NK-92 treated with Interleukin-12 subunit alpha and Interleukin-12 subunit beta, amount 100 ng/mL, for 24 hours (cell line): ENCODE results near the gene CCDC40.
"Not testable (repeated sequence)": the region's sequence is repeated elsewhere in the genome, so short reads cannot be mapped to it uniquely, and the experiment has no call there.

Experiments
- DNase-seq: peaks from one replicate; lab custom pipeline; 2025; lab: John Stamatoyannopoulos, UW

CCDC40 gene

DNA sequence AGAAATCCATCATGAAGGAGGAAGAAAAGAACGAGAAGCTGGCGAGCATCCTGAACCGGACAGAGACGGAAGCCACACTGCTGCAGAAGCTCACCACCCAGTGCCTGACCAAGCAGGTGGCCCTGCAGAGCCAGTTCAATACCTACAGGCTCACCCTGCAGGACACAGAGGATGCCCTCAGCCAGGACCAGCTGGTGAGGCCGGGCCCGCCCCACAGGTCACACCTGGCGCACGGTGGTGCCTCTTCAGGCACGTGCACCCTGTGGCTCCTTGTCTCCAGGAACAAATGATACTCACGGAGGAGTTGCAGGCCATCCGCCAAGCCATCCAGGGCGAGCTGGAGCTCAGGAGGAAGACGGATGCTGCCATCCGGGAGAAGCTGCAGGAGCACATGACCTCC is 45.2 kb downstream of the CCDC40 start:
- no peak for DNase-seq

DNA sequence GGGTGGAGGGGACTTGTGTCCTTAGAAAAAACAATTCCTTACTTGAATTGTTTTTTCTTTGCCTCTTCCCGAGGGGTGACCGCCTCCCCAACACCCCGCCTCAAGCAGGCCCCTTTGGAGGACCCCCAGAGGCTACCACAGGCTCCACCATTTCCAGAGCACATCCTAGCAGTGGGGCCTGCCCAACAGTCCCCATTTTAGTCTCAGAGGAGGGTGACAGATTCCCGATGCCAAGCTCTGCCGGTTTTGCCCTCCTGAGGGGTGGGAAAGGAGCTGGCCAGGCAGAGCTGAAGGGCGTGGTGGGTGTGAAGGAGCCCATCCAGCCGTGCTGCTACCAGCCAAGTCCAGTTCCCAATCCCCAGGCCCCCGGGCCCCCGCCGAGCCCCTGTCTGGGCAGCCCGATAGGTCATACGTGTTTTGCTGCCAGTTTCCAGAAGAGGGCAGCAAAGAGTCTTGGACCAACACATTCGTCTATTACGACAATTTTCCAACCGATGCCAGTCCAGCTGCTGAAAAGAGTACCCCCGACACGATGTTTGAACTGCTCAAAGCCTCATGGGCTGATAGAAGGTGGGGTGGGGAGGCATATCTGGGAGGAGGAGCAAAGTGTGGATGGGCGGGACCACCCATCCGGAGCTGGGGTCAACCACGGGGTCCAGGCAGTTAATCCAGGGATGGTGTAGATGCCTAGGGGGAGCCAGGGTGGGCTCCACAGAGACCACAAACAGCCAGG is 46.1 kb downstream of the CCDC40 start:
- DNase-seq, result no peak

DNA sequence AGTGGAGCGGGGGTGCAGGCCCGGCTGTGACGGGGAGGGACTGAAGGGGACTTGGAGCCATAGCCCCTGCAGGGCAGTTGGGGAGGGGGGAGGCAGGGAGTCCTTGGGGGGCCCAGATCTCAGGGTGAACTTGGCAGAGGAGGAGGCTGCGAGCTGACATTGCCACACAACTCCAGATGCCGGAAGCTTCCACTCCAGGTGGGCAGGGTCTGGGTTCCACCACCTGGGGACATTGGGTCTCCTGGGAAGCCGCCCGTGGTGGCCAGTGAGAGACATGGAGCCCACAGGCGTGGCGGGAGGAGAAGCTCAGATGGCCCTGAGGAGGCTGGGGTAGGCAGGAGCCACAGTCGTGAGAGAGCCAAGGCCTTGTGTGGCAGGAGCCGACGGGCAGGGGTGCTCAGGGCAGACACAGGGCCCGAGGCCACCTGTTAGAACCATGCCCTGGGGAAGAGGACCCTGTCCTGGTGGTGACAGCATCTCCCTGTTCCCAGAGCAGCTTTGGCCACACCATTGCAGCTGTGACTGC is 46.8 kb downstream of the CCDC40 start:
- no peak for DNase-seq

DNA sequence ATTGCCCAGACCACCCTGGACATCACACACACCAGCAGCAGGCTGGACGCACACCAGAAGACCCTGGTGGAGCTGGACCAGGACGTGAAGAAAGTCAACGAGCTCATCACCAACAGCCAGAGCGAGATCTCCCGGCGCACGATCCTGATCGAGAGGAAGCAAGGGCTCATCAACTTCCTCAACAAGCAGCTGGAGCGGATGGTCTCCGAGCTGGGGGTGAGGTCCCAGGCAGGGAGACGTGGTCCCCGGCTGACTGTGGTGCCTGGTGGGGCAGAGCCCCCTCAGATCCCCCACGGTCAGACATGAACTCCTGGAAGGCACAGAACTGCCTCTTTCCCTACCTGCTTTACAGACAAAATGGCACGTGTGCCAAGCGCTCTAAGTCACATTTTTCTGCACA is 48.3 kb downstream of the CCDC40 start:
- no peak for DNase-seq

DNA sequence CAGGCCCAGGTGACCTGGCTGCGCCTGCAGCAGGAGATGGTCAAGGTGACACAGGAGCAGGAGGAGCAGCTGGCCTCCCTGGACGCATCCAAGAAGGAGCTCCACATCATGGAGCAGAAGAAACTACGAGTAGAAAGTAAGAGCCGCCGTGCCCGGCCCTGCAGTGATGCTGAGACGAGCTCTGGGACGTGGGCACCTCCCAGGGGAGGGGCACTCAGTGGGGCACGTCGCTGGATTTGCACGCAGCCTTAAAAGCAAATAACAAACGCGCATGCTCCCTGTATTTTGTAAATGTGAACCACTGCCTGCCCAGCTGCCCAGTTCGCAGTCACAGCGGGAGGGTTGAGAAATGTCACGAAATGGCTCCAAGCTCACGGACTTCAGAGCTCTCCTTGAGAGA is 49.6 kb downstream of the CCDC40 start:
- DNase-seq, result no peak

DNA sequence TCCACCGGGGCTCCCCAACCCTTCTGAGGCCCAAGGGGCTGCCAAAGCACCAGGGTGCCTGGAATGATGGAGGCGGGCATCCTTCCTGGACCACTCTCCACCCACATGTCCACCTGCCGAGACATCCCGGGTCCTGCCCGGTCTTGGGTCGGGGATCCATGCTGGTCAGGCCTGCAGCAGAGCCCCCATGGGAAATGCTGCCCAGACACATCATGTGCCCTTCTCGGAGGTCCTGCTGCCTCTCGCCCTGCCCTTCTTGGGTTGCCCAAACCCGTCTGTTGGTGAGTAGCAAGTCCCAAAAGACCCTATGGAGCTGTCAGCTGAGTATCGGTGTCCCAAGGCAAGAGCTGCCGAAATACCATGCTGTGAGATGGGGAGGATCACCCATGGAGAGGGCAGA is 50.2 kb downstream of the CCDC40 start:
- no peak for DNase-seq

DNA sequence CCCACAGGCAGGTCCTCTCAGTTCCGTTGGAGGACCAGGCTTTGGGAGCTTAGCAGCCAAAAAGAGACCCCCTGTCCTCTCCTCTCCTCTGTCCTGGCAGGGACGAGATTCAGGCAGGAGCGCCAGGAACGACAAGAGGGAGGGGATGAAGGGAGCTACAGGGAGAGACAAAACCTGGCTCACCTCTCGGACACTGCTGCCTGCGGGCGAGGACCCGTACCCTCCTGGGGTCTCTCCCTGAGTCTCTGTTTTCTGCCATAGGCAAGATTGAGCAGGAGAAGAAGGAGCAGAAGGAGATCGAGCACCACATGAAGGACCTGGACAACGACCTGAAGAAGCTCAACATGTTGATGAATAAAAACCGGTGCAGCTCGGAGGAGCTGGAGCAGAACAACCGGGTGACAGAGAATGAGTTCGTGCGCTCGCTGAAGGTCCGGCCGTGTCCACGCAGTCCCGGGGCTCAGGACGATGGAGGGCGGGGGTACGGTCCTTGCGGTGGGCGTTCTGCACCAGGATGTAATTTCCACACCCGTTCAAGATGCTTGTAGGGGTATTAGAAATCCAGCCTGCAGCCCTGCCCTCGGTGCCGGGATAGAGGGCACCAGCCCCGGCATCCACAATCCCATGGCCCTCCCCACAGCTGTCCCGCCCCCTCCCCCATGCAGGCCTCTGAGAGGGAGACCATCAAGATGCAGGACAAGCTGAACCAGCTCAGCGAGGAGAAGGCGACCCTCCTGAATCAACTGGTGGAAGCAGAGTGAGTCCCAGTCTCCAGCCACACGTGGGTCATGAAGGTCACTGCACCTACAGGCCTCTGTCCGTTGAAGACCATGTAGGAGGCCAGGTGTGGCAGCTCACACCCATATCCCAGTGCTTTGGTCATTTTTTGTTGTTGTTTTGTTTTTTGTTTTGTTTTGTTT is 51.2 kb downstream of the CCDC40 start:
- DNase-seq, result no peak

DNA sequence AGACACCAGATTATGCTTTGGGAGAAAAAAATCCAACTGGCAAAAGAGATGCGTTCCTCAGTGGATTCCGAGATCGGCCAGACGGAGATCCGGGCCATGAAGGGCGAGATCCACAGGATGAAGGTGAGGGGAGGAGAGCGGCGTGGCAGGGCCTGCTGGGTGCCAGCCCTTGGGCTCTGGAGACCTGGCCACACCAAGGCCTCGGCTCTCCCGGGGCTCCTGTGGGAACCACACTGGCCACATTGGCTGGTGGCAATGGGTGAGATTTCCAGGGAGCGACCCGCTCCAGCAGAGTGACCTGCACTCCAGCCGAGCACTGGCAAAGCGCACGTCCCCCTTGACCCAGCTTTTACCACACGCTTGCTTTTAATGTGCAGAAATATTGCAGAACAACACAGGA is 53.3 kb downstream of the CCDC40 start:
- DNase-seq, result no peak

DNA sequence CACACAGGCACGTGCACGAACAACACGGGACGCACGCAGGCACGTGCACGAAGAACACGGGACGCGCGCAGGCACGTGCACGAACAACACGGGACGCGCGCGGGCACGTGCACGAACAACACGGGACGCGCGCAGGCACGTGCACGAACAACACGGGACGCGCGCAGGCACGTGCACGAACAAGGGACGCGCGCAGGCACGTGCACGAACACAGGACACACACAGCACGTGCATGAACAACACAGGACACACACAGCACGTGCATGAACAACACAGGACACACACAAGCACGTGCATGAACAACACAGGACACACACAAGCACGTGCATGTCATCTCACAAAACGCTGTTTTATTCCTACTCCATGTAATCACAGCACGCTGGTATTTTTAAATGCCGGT is 53.7 kb downstream of the CCDC40 start:
- DNase-seq, result not testable (repeated sequence)

DNA sequence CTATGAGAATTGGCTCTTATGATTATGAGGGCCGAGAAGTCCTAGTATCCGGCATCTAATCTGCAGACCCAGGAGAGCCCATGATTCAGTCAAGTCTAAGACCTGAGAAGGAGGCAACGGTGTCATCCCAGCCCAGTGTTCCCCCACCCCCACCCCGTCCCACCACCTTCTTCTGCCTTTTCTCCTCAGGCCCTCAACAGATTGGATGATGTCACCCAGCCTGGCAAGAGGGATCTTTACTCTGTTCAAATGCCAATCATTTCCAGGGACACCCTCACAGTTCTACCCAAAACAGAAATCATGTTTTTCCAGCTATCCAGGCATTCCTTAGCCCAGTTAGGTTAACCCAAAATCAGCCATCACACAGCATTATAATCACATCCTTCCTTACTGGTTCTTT is 54.9 kb downstream of the CCDC40 start:
- no peak for DNase-seq

DNA sequence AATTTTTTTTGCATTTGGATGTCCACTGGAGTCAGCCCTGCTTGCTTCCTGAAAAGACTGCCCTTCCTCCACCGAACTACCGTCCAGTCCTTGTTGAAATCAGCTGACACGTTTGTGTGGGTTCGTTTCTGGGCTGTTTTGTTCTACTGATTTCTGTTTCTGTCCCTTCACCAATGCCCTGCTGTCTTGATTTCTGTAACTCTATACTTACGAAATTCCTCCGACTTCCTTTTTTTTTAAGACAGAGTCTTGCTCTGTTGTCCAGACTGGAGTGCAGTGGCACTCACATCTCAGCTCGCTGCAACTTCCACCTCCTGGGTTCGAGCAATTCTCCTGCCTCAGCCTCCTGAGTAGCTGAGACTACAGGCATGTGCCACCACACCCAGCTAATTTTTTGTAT is 56.5 kb downstream of the CCDC40 start:
- DNase-seq, result no peak

DNA sequence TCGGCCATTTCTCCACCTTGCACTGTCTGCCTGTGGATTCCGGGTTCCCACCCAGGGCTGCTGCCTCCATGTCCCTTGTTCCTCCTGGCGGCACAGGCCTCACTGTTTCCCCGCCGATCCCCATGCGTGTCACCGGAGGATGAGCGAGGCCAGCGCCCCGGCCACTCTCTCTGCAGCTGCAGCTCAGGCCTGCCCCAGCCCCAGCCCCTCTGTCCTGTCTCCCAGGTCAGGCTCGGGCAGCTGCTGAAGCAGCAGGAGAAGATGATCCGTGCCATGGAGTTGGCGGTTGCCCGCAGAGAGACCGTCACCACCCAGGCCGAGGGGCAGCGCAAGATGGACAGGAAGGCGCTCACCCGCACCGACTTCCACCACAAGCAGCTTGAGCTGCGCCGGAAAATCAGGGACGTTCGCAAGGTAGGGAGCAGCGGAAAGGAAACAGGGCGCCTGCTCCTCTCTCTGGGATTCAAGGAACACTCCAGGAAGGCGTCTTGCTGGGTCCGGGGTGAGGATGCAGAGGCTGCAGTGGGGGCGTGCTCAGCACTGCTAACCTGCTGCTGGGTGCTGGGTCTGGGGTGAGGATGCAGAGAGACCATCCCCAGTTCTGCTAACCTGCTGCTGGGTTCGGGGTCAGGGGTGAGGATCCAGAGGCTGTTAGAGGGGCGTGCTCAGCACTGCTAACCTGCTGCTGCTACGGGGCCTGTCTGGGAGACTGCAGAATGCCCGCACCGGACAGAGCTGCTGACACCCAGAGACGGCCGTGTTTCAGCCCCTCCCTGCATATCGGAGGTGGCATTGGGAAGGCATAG is 58.8 kb downstream of the CCDC40 start:
- DNase-seq, result no peak

DNA sequence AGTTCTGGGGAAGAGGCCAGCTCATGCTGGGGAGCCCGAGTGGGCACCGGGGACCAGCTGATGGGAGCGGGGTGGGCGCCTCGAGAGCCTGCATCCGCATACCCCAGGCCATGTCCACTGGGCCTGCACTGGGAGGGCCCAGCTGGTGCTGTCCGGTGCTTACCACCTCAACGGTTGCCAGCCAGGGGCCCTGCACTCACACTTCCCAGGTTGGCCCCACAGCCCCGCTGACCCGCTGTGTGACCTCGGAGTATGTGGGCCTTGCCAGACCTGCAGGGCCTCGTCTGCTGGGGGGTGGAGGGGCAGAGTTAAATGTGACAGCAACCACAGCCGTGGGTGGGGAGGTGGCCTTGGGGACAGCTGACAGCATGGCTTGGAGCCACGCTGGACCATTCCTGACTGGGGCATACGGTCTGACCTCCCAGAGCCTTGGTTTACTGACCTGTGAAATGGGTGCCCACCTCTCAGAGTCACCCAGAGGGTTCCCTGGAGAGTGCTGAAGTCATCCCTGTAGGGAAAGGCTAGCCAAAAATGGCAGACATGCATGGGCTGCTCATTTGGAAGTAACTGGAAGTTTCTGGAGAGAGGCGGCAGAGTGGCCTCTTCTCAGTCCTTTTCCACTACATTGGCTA is 59.5 kb downstream of the CCDC40 start:
- DNase-seq, result no peak

DNA sequence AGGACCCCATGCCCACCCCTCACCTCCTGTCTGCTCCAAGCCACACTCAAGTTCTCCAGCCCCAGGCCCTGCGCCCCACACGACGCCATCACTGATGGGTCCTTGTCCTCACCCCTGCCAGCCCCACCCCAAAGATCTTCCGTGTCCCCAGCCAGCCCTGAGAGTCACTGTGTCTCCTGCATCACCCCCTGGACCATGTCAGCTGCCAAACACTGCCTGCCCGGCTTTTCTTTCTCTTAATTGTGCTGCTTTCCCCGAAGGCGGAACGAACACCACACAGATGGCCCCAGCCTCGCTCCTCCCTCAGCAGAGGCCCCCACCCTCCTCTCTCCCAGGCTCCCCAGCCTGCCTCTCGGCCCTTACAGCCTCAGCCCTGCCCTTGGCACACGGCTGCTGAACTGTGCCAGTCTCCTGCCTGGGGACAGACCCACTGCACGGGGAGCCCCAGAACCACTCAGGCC is 60.1 kb downstream of the CCDC40 start:
- no peak for DNase-seq

DNA sequence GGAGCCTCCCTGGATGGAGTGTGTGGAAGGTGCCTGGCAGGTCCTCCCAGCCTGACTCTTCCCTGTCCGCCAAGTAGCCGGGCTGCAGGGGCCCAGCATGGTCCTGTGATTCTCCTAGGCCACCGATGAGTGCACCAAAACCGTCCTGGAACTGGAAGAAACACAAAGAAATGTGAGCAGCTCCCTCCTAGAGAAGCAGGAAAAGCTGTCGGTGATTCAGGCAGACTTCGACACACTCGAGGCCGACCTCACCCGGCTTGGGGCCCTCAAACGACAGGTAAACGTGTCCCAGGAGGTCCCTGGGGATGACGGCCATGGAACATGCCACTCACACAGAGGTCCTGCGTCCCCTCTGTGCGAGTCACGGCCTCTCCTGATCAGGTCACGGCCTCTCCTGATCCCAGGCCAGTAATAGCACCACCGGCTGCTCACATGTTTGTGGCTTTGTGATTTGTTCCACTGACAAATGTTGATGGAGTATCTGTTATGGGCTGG is 60.7 kb downstream of the CCDC40 start:
- DNase-seq, result no peak

DNA sequence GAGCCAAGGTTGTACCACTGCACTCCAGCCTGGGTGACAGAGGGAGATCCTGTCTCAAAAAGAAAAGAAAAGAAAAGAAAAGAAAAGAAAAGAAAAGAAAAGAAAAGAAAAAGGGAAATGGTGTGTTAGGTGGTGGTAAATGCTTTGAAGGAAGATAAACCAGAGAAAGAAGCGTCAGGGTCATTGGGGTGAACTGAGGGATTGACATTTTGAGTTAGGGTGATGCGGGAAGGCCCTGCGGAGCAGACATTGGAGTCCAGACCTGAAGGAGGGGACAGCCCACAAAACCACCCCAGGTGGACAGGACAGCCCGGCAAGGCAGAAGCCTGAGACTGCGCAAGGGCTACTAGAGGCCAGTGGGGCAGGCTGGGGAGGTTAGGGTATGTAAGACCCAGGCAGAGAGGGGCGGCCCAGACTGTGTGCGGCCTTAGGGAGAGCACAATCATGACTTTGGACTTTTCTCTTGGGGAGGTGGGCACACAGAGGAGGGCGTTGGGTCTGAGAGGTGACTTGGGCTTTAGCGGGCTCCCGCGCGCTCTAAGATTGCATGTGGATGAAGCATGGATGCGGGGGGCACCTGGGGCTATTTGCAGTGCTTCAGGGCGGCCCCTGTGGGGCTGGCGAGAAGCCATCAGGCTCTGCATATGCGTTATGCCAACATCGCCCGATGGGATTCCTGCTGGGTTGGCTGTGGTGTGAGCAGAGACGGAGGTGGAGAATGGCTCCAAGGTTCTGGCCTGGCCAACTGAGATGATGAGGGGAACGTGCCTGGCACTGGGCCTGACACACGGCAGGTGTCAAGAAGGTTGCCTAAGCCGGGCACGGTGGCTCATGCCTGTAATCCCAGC is 61.6 kb downstream of the CCDC40 start:
- DNase-seq, result no peak

DNA sequence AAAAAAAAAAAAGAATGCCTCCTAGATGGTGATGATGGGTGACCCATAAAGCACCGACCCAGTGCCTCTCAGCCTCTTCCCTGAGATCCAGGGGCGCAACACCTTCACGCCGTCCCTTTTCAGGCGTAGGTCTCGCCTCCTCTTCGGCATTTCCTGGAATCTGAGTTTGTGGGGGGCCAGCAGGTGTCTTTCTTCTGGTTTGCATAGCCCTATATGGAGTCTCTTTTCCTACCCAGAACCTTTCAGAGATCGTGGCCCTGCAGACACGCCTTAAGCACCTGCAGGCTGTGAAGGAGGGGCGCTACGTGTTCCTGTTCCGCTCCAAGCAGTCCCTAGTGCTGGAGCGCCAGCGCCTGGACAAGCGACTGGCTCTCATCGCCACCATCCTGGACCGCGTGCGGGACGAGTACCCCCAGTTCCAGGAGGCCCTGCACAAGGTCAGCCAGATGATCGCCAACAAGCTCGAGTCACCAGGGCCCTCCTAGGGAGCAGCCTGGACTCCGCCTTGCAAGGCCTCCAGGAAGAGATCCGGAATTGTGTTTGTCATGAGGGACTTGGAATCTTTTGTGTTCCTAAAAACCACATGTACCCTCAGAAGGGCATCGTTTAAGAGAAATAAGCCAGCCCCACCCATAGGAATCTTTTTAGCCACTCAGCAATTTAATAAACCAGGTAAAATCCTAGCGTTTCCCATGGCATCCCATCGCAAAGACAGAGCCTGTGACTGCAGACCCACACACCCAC is 63.0 kb downstream of the CCDC40 start:
- no peak for DNase-seq

DNA sequence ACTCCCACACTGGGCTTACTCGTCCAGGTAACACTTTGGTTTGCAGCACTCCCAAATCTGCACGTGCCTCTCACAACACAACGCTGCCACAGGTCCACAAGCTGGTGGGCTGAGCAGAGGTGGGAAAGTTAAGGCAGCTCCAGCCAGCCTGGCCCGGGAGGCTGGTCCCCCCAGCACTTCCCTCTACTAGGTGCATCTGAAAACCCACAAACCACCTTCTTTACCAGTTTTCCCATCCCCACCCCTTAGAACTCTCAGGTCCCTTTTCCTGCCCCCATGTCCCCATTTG is 63.5 kb downstream of the CCDC40 start:
- no peak for DNase-seq

DNA sequence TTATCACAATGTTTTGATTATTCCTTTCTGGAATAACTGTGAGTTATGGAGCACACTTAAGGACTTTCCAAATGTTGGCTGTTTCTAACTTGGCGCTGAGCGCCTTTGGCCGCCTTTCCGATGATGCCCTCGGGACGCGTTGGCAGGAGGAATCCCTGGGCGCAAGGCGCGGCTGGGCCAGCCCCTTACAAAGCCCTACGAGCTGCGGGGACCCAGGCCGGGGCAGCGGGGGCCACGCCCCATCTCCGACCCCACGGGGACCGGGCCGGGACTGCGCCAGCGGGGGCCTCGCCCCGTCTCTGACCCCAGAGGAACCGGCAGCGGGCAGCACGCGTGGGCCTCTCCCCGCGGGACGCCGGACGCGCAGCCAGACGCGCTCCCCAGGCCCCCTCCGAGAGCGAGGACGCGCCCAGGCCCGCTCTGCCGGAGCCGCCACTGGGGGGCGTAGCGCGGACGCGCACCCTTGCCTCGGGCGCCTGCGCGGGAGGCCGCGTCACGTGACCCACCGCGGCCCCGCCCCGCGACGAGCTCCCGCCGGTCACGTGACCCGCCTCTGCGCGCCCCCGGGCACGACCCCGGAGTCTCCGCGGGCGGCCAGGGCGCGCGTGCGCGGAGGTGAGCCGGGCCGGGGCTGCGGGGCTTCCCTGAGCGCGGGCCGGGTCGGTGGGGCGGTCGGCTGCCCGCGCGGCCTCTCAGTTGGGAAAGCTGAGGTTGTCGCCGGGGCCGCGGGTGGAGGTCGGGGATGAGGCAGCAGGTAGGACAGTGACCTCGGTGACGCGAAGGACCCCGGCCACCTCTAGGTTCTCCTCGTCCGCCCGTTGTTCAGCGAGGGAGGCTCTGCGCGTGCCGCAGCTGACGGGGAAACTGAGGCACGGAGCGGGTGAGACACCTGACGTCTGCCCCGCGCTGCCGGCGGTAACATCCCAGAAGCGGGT is 64.8 kb downstream of the CCDC40 start, which contains the start of gene GAA:
Gene GAA (plus strand): TSS at position 571 of the 935 bp plus-strand sequence. CDS start 3,006 bp downstream, outside the sequence.
- peak; percentile 76 for DNase-seq
